HG03521 (cell line): ENCODE measurements around the gene PDHX.
"Not testable (repeated sequence)": the region's sequence is repeated elsewhere in the genome, so short reads cannot be mapped to it uniquely, and the experiment has no call there.

Experiments used
- ATAC-seq: cut with Tn5 transposase; IDR thresholded peaks from one replicate; pipeline ENCODE4 v1.9.1; 2021; ENCODE audit warnings: mild to moderate bottlenecking, moderate library complexity; ENCODE audit not compliant: unreplicated experiment

The PDHX gene

DNA sequence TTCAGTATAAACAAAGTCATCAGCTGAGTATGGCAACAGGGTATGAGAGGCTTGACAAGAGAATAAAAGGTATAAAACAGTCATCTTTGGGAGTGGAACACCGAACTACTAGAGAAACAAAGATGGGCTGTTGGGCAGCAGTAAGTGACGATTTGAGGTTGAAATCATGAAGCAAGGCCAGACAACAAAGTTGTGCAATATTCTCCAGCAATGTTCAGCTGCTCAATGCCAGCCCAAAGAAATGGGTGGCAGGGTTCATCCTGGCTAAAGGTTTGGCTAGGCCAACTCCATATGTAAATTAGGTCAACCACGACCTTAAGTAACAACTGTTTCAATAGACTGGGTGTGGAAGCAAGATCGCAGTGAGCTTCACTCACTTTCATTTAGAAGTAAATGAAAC lies 6.5 kb upstream of the PDHX start:
- ATAC-seq, result no peak

DNA sequence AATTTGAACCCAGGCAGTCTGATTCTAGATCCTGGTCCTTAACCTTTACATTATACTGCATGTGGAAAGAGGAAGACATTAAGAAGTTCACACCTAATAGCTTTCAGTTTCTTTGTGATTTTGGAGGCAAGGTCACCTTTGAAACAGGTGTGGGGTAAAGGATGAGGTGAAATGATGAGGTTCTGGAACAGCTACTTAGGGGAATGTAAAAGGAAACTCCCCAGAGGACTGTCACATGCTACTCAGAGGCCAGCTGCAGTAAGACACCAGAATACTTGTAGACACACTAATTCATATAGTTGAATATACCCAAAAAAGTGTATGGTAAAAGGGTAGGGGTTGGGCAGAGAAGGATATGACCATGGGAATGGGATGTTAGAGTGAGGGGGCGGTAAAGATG lies 5.6 kb upstream of the PDHX start:
- no peak for ATAC-seq

- ATAC-seq, result no peak
These were observed 4.7 kb upstream of the PDHX start for GRCh38 chr11:34911676-34912075.

- ATAC-seq, result not testable (repeated sequence)
These were observed 2.9 kb upstream of the PDHX start for GRCh38 chr11:34913556-34913955.

DNA sequence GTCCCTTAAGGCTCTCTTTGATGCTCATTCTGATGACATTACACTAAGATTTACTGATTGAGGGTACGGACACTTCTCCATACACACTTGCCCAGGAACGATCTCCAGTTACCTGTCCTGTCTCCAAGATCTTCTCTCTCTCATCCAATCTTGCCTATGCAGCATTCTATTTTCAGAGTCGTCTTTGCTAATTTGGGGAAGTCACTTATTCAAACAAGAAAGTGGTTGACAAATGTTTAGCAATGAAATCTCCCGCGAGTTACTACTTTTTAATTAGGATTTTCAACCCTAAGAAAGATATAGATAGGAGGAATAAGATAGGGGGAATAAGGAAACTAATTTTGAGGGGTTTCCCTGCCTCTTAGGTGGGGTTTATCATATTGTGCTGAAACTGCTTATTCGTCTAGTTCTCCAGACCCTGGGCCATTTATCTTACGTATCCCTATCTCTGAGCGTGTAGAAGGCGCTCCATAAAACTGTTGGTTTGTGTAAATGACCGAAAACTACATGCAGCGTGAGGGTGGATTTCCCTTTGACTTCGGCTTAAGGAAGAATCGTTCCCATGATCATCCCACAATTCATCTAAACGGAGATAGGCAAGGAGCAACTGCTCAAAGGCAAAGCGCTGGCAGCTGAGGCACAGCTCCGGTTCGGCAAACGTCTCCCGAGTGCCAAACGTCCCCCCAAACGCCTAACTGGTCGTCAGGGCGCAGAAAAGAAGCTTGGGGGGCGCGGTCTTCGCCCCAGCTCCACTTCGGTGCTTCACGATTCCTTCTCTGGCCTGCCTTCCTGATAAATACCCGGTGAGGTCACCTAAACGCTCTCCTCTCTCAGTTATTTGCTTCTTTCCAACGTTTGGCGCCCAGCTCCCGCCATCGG lies 1.0 kb upstream of the PDHX start:
- ATAC-seq, result no peak

DNA sequence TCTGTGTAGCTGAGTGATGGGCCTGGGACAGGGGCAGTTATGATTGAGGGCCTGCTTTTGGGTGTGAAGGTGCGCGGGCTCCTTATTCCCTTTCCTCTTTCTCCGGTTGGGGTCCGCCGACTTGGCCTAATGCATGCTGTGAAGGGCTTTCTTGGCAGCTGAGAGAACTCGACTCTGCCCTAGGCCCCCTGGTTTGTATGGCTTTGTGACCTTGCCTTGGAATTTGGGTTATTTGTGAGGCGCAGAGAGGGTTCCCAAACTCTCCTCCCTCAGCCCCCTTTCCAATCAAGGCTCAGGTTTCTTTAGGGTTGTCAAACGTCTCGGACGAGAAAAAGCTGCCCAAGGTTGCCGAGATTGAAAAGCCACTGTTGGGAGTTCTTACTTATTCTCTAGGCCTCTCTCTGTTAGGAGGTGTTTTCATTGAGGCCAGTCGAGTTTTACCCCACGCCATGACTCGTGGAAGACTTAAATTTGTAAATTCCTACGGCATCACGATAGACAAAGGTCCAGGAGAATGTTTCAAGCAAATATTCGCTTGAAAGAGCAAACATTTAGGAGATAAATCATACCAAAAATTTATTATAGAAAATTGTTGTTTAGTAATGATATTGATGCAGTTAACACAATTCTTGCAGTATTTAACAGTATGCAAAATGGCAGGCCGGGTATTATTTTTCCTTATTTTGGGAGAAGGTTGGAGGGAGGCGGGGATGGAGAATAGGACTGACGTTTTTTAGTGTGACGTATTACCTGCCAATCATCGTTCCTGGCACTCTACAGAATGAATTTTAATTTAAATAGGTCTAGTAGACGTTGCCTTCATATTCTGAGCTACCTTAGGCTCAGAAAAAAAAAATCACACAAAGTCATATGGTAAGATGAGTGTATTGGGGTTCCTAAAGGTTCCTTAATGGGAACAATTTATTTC lies 689 bp downstream of the PDHX start:
- ATAC-seq, result no peak

DNA sequence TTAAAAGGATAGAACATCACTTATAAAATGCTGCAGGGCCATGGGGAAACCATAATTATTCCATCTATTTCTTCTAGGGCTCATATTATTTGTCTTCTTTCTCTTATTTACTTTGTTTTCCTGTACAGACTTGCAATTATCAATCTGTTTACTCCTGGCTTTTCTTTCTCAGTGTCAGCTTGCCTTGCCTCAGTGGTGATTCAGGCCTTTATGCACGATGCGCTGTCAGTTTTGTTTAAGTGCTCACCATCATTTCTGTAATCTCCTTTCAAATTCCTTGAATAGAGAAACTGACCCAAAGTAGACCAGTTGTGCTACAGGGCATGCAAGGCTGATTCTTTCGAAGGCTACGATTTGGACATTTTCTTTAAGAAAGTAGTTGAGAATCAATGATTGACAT lies 4.7 kb downstream of the PDHX start:
- ATAC-seq, result no peak

DNA sequence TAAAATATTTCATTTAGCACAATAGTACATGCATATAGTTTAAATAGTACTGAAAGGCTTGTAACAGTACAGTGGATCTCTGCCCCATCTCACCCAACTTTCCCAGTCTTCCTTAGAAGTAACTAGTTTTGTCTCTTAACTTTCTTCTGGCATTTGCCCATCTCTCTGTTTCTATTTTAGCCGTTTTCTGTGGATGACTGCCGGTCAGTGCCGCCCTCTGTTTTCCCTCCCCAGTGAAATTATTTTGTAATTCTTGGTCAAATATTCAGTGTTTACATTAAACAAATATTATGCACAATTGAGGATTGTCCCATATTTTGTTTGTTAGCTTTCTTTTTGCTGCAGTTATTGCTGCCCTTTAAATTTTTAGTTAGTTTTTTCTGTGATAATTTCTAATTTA lies 8.3 kb downstream of the PDHX start:
- no peak for ATAC-seq

DNA sequence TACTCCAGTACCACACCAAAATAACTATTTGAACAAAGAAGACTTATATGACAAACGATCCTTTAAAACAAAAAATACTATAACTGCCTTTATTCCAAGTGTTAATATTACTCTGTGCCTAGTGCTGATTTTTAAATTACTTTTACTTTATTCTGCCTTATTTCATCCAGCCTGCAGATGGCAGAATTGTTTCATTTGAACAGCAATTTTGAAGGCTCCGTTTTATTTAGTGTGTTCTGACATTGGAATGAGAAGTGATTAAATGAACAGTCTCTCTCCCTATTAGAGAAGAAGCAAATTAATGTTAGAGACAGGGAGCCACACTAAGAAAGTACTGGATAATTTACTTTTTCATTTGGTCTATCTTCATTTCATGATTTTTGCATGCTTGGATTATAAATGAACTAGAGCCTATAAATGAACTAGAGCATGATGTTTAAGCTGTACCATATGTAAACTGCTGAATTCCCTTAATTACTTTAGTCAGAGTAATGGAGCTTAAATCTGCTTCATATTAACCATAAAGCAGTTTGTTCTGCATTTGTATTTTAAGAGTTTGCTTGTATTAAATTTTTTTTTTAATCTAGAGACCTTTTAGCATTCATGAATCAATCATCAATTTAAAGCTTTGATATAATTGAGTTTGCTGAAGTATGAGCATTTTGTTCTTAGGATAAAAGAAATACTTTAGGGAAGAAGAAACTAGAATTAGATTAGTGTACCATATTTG lies 9.8 kb downstream of the PDHX start:
- no peak for ATAC-seq

GRCh38 chr11:34926831-34927132 lies 10.4 kb downstream of the PDHX start:
- ATAC-seq, result no peak

GRCh38 chr11:34928268-34928959 lies 12.0 kb downstream of the PDHX start:
- no peak for ATAC-seq

GRCh38 chr11:34928960-34929680 lies 12.7 kb downstream of the PDHX start:
- ATAC-seq, result no peak

DNA sequence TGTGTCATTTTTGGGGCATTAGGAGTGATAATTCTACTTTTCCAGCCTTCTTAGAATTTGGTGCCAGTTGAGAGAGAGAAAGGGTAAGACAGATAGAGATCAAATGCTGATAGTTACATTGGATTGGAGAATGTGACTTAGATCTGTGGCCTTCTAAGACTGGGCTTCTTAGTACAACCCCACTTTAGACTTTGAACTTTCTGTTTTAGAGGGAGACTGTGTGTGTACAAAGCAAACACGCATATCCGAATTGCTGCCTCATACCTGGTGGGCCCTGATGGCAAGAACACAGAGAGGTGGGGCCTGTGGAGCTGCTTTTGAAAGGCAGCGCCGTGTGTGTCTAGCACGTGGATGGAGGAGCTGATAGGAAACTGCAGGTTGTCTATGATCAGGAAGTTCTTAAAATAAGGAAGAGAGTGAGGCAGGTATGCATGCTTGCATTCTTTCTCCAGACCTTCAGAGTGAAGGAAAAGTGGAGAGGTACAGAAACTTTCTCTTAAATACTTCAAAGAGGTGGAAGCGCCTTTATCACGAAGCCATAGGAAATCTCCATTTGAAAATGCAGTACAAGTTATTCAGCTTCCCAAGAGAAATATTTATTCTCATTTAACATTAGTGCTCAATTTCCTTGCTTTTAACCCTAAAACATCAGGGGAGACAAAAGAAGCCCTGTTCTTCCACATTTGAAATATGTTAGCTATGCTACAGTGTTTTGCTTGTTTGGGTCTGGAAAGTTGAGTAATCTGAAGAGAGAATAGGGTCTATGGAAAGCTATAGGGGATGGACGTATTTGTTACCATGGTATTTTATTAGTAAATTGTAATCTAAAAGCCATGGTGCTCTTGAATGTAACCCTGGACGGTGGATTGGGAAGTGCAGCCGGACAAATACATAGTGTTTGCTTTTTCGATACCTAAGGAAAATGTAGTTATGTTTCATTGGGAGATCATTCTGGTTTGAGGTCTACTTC lies 13.7 kb downstream of the PDHX start:
- ATAC-seq, result no peak

DNA sequence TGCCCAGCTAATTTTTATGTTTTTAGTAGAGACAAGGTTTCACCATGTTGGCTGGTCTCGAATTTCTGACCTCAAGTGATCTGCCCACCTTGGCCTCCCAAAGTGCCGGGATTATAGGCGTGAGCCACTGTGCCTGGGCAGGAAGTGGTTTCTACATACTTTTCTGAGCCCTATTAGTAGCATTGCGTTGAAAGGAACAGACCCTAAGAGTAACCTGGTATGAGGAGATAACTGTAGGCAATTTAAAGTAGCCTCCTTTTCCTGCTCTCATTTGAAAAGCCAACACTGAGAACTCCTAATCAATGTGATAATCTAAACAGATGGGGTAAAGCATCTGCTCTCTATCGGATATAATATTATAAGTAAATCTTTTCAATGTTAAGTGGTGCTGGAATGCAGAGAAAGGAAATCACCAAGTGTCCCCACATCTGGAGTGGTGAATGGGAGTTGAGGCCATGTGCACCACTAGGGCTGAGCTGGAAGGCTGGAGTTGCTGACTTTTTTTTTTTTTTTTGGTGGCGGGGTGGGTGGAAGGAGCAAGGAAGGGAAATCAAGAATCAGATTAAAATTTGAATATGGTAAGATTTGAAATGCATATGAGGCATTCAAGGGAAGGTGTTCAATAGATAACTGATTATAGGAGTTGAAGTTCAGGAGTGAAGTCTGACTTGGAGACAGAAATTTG lies 20.7 kb downstream of the PDHX start:
- no peak for ATAC-seq

- no peak for ATAC-seq
These were observed 22.2 kb downstream of the PDHX start for GRCh38 chr11:34938611-34939010.

GRCh38 chr11:34940026-34940677 lies 23.7 kb downstream of the PDHX start:
- no peak for ATAC-seq

- ATAC-seq, result no peak
These were observed 25.3 kb downstream of the PDHX start for GRCh38 chr11:34941688-34942087.

DNA sequence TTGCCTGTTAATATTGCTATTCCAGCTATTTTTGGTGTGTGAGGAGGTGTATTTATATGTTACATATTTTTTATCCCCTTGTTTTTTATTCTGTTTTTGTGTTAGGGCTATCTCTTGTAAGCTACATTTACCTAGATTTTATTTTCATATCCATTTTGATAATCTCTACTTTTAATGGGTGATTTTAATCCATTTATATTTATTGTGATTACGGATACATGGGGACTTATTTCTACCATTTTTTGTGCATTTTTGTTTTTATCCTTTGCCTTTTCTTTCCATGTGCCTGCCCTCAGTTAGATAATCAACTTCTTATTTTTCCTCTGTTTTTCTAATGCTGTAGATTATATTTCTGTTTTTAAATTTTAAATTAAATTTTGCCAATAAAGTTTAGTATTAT lies 28.3 kb downstream of the PDHX start:
- no peak for ATAC-seq
